ENCODE measurements around the gene APBA3. TPM values are rescaled to one million over a fixed set of nuclear protein-coding genes. Genes with fewer than 3 reads are reported as not detected.

Gene APBA3
- total and polyA plus RNA-seq, 3 donors from 2014 or later = 12.0 to 48.3 (median 34.4) TPM

- no peak for DNase-seq
- Histone ChIP-seq H3K4me1 (no peaks in the 10 kb centered on the region), H3K27me3 (no peaks in the 10 kb centered on the region), H3K9me3 (no peaks in the 10 kb centered on the region), H3K27ac (no peak overlapping the region), H3K4me3 (no peak overlapping the region), H3K36me3 (ENCODE audit: low read depth, missing control alignments) (no peaks in the 10 kb centered on the region)
- intact Hi-C loops (cut with DNase I; ENCODE audit: low total_unique reads) = no loop called here
- WGBS, 2 donors = 85 to 86% methylated on average over 19 to 20 of the region's 20 CpGs
- TF ChIP-seq POLR2A (IDR thresholded peaks at IDR 0.05) = no peak
- TF ChIP-seq CTCF (IDR thresholded peaks at IDR 0.05) = no peak
These were observed 27.8 kb downstream of the APBA3 start for GRCh38 chr19:3733549-3734309.

GRCh38 chr19:3732108-3732507 is 29.4 kb downstream of the APBA3 start:
- Histone ChIP-seq H3K9me3 (no peaks in the 10 kb centered on the region), H3K27me3 (no peaks in the 10 kb centered on the region), H3K27ac (no peak overlapping the region), H3K4me3 (no peak overlapping the region), H3K36me3 (ENCODE audit: low read depth, missing control alignments) (no peaks in the 10 kb centered on the region), H3K4me1 (no peaks in the 10 kb centered on the region)
- intact Hi-C loops (cut with DNase I; ENCODE audit: low total_unique reads) = no loop called here
- 84 to 93% methylated on average over 1 of the region's 1 CpG for WGBS, 2 donors
- DNase-seq = no peak
- TF ChIP-seq CTCF (IDR thresholded peaks at IDR 0.05) (no peak), POLR2A (IDR thresholded peaks at IDR 0.05) (no peak)

- Histone ChIP-seq H3K27ac (no peak overlapping the region), H3K36me3 (ENCODE audit: low read depth, missing control alignments) (no peaks in the 10 kb centered on the region), H3K4me3 (no peak overlapping the region), H3K4me1 (no peaks in the 10 kb centered on the region), H3K27me3 (no peaks in the 10 kb centered on the region), H3K9me3 (no peaks in the 10 kb centered on the region)
- 88 to 96% methylated on average over 14 to 32 of the region's 32 CpGs for WGBS, 2 donors
- intact Hi-C loops (cut with DNase I; ENCODE audit: low total_unique reads) = no loop called here
- no peak for DNase-seq
- no peak for TF ChIP-seq POLR2A (IDR thresholded peaks at IDR 0.05)
- no peak for TF ChIP-seq CTCF (IDR thresholded peaks at IDR 0.05)
These were observed 31.0 kb downstream of the APBA3 start for GRCh38 chr19:3730457-3730958.

GRCh38 chr19:3725640-3726310 is 35.7 kb downstream of the APBA3 start:
- H3K4me3 ChIP-seq = no peak overlapping the region
- no peaks in the 10 kb centered on the region for H3K36me3 ChIP-seq (ENCODE audit: low read depth, missing control alignments)
- no peak for DNase-seq
- no peaks in the 10 kb centered on the region for H3K4me1 ChIP-seq
- no peaks in the 10 kb centered on the region for H3K27me3 ChIP-seq
- intact Hi-C loops (cut with DNase I; ENCODE audit: low total_unique reads) = no loop called here
- no peaks in the 10 kb centered on the region for H3K9me3 ChIP-seq
- no peak overlapping the region for H3K27ac ChIP-seq
- 38 to 47% methylated on average over 11 to 14 of the region's 14 CpGs for WGBS, 2 donors
- TF ChIP-seq POLR2A (IDR thresholded peaks at IDR 0.05) = no peak
- no peak for TF ChIP-seq CTCF (IDR thresholded peaks at IDR 0.05)

Data from testis (tissue), 3 donors.